ENCODE data around the gene ZNF76. TPM values are rescaled to one million over a fixed set of nuclear protein-coding genes. Genes with fewer than 3 reads are reported as not detected.

The ZNF76 gene
- total and polyA plus RNA-seq, 2 of the 8 experiments (the other 6 are each of a cell fraction or from before 2014, with no cell fraction given): 17.9 to 23.9 TPM

GRCh38 chr6:35299674-35300073 is 40.1 kb downstream of the ZNF76 start:
- Histone ChIP-seq H3K9ac (replicated peaks in 1 of 4; ENCODE audit: extremely low read depth in 1 of 4, low read depth in 3 of 4, low read length in 3 of 4) (no peak overlapping the region; a peak in 1 of 7 replicates), H4K8ac (ENCODE audit: extremely low read depth, insufficient read depth, low read length) (no peak overlapping the region), H2AFZ (ENCODE audit: low read length) (no peak overlapping the region), H3K4me2 (ENCODE audit: insufficient read depth in 1 of 2, low read depth in 2 of 2, low read length in 2 of 2) (no peak overlapping the region), H2BK15ac (ENCODE audit: low read length) (no peak overlapping the region), H3K36me3 (ENCODE audit: control insufficient read depth in 2 of 4, insufficient read depth in 4 of 4, low read length in 3 of 4) (peaks cover 0 to 2% (median 2%) of the 10 kb centered on the region in 4 experiments; a peak in 2 of 8 replicates), H2AK5ac (ENCODE audit: low read depth, low read length) (no peak overlapping the region), H3K79me1 (ENCODE audit: low read depth, low read length) (no peaks in the 10 kb centered on the region; the same call in 1 of the 2 replicates), H3K18ac (ENCODE audit: extremely low read depth, low read length) (no peak overlapping the region), H3K27ac (ENCODE audit: low read depth, low read length) (no peak overlapping the region), H3K4me3 (ENCODE audit: extremely low read depth in 1 of 4, insufficient read depth in 2 of 4, low read depth in 3 of 4, low read length in 4 of 4) (no peak overlapping the region), H3K9me3 (ENCODE audit: insufficient read depth in 2 of 2, low read depth in 1 of 2, low read length in 1 of 2) (no peaks in the 10 kb centered on the region), H3K56ac (replicated peaks; ENCODE audit: insufficient read length, low read depth, low read length) (no peak overlapping the region), H2BK20ac (ENCODE audit: low read length) (no peak overlapping the region), H3K4me1 (replicated peaks in 1 of 4; ENCODE audit: control insufficient read depth in 3 of 4, insufficient read depth in 4 of 4, low read length in 3 of 4) (peaks cover 6 to 18% (median 12%) of the 10 kb centered on the region in 4 experiments), H4K91ac (replicated peaks; ENCODE audit: insufficient read length, low read length) (no peak overlapping the region), H3K4ac (replicated peaks; ENCODE audit: insufficient read length, low read depth, low read length) (no peak overlapping the region), H2BK5ac (ENCODE audit: low read depth, low read length) (no peak overlapping the region), H3K27me3 (replicated peaks in 1 of 4; ENCODE audit: control insufficient read depth in 3 of 4, extremely low read depth in 1 of 4, insufficient read depth in 3 of 4, low read length in 3 of 4) (no peaks in the 10 kb centered on the region), H3K23ac (ENCODE audit: insufficient read length) (no peak overlapping the region), H3K14ac (ENCODE audit: insufficient read length) (no peak overlapping the region), H2BK12ac (ENCODE audit: low read depth, low read length) (no peak overlapping the region), H2BK120ac (replicated peaks; ENCODE audit: low read depth, low read length) (no peak overlapping the region), H3K23me2 (ENCODE audit: low read depth, low read length) (no peaks in the 10 kb centered on the region; the same call in 1 of the 2 replicates), H4K20me1 (replicated peaks in 1 of 2; ENCODE audit: control insufficient read depth in 1 of 2, insufficient read depth in 2 of 2, low read length in 2 of 2) (no peaks in the 10 kb centered on the region), H3K79me2 (ENCODE audit: control insufficient read depth in 1 of 2, insufficient read depth in 2 of 2, low read length in 2 of 2) (no peaks in the 10 kb centered on the region), H4K5ac (ENCODE audit: insufficient read length, low read depth, low read length) (no peak overlapping the region)
- DNase-seq (ENCODE audit: low read depth in 1 of 2, low spot score in 2 of 2) (no peak), FAIRE-seq (no peak)
- POLR2A ChIA-PET (ENCODE audit: partially characterized antibody): interaction anchor here (1.4 to 6.5 kb wide), 5 partner anchors 11 to 187 kb away, joined by 3 to 40 read pairs (median 4); partner anchors contain the start of gene RPL10A
- CTCF ChIA-PET (ENCODE audit: partially characterized antibody): interaction anchor here (0.6 to 20.6 kb wide), 6 partner anchors 24 to 168 kb away, joined by 3 to 358 read pairs (median 16); partner anchors contain the start of genes FANCE and RPL10A
- 93% methylated on average over 4 of the region's 4 CpGs; no CpG with 5 or more reads in 1 of the 2 experiments for WGBS, 2 experiments (ENCODE audit: extremely low coverage in 1 of 2, insufficient coverage in 1 of 2, insufficient read length in 1 of 2, insufficient replicate concordance in 2 of 2, low coverage in 1 of 2, low lambda C conversion rate in 2 of 2, missing lambda C conversion rate in 1 of 2)
- TF ChIP-seq CHD2 (IDR thresholded peaks at IDR 0.05; ENCODE audit: low read length) (no peak), SAP30 (IDR thresholded peaks at IDR 0.05; ENCODE audit: insufficient read depth, insufficient replicate concordance, low read length) (no peak), KDM4A (IDR thresholded peaks at IDR 0.05; ENCODE audit: low read depth, low read length, severe bottlenecking) (no peak), RXRA (IDR thresholded peaks at IDR 0.05; ENCODE audit: insufficient read depth, low read depth, low read length) (no peak)
